Activated B cell treated with CpG ODN at 0.5 μM for 24 hours (primary cell): ENCODE results near the gene P2RY12. TPM values are rescaled to one million over a fixed set of nuclear protein-coding genes. Genes with fewer than 3 reads are reported as not detected.

ENCODE experiments used
- ATAC-seq: fragments of 200-7000 bp; cut with Tn5 transposase; one replicate; pipeline ENCODE4 v1.10.0; 2021; ENCODE audit warnings: low read depth, mild to moderate bottlenecking, moderate library complexity
- CTCF ChIA-PET: fragments of 350-600 bp; sonication (Branson Sonifier 250); formaldehyde crosslinking; loops from one replicate; lab custom pipeline; 2021; ENCODE audit warnings: antibody characterized with exemption; lab: Charles Lee
- POLR2A ChIA-PET: fragments of 350-600 bp; sonication (Branson Sonifier 250); formaldehyde crosslinking; loops from one replicate; lab custom pipeline; 2021; ENCODE audit warnings: antibody characterized with exemption; lab: Charles Lee
- DNase-seq: peaks from one replicate; pipeline ENCODE4 v3.0.0; 2022
- H3K27ac Mint-ChIP-seq: one replicate; pipeline ENCODE4 v1.8.0; 2020; ENCODE audit warnings: mixed read lengths
- H3K27me3 Mint-ChIP-seq: one replicate; pipeline ENCODE4 v1.8.0; 2021; ENCODE audit warnings: mixed read lengths
- H3K36me3 Mint-ChIP-seq: one replicate; pipeline ENCODE4 v1.8.0; 2021; ENCODE audit warnings: low read depth, mixed read lengths
- H3K4me1 Mint-ChIP-seq: one replicate; pipeline ENCODE4 v1.8.0; 2021; ENCODE audit warnings: mixed read lengths
- H3K4me3 Mint-ChIP-seq: one replicate; pipeline ENCODE4 v1.8.0; 2020; ENCODE audit warnings: mild to moderate bottlenecking, mixed read lengths
- H3K9me3 Mint-ChIP-seq: one replicate; pipeline ENCODE4 v1.8.0; 2020; ENCODE audit warnings: mixed read lengths
- CTCF ChIP-seq: fragments of 200-600 bp; IDR thresholded peaks from one replicate; pipeline ENCODE4 v1.8.0; 2022; ENCODE audit warnings: antibody characterized with exemption, mild to moderate bottlenecking
- intact Hi-C: fragments of 100-400 bp; cut with micrococcal nuclease; formaldehyde crosslinking; loops from one replicate; pipeline ENCODE4 v1.15.1; 2024
- total RNA-seq: library from RNA; stranded (reverse); gene quantifications from 2 replicates; pipeline ENCODE4 v1.2.3, GENCODE V29; 2022

Gene P2RY12
- total RNA-seq, 1 donor from 2014 or later, result 0.58 TPM

DNA sequence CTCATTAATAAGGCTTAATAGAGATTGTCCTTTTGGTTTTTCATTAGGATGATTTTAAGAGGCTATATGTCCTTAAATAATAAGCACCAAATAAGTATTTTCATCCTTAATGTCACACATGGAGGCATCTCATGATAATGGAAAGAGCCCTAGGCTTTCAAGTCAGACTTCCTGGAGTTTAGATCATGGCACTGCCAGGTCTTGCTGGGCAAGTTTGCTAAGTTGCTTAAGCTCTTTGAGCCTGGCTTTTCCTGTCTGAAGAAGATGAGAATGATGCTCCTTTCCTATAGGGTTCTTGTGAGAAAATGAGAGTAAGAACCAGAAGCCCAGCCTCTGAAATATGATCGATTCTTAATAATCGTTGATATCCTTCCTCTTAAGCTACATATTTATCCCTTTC lies 23.4 kb upstream of the P2RY12 start:
- Mint-ChIP-seq H3K27ac (no peak overlapping the region), H3K4me3 (no peak overlapping the region), H3K9me3 (peaks cover 1% of the 10 kb centered on the region), H3K36me3 (no peaks in the 10 kb centered on the region), H3K27me3 (no peaks in the 10 kb centered on the region), H3K4me1 (peaks cover 16% of the 10 kb centered on the region)
- no peak for DNase-seq
- ChIA-PET POLR2A (interaction anchor here (1.7 kb wide), 1 partner anchor 22 kb away, joined by 4 read pairs; no protein-coding TSS in a partner anchor), CTCF (interaction anchor here (0.6 to 1.8 kb wide), 2 partner anchors 14 to 59 kb away, joined by 3 to 4 read pairs; no protein-coding TSS in a partner anchor)
- no peak for ATAC-seq
- TF ChIP-seq CTCF, result no peak
- intact Hi-C loops, result no loop called here

DNA sequence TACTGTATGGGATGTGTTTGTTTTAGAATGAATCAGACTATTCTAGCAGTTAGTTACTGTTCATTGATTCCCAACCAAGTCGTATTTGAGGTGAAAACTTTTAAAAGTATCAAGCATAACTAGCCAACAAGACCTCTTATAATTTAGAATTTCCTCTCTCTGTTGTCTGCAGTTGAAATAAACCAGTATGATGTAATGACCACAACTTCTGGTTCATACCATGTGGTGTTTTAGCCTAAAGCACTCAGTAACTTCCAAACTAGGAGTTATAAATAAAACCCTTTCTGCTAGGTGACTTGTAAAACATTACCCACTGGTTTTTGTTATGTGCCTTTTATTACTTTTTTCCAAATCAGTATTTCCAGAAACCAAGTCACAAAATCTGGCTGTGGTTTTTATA lies 19.8 kb upstream of the P2RY12 start:
- H3K27ac Mint-ChIP-seq, result no peak overlapping the region
- no peaks in the 10 kb centered on the region for H3K27me3 Mint-ChIP-seq
- no peak for TF ChIP-seq CTCF
- no peaks in the 10 kb centered on the region for H3K9me3 Mint-ChIP-seq
- ChIA-PET CTCF (no interaction called here), POLR2A (interaction anchor here (0.6 kb wide), 1 partner anchor 128 kb away, joined by 4 read pairs; no protein-coding TSS in a partner anchor)
- H3K36me3 Mint-ChIP-seq, result no peaks in the 10 kb centered on the region
- no peak overlapping the region for H3K4me3 Mint-ChIP-seq
- intact Hi-C loops, result no loop called here
- H3K4me1 Mint-ChIP-seq, result peaks cover 5% of the 10 kb centered on the region
- ATAC-seq, result no peak
- no peak for DNase-seq

GRCh38 chr3:151403246-151403645 lies 18.7 kb upstream of the P2RY12 start:
- CTCF ChIA-PET, result interaction anchor here (0.6 kb wide), 1 partner anchor 184 kb away, joined by 3 read pairs; no protein-coding TSS in a partner anchor
- no peak overlapping the region for H3K27ac Mint-ChIP-seq
- ATAC-seq (no peak), DNase-seq (no peak)
- H3K27me3 Mint-ChIP-seq, result no peaks in the 10 kb centered on the region
- H3K36me3 Mint-ChIP-seq, result no peaks in the 10 kb centered on the region
- TF ChIP-seq CTCF, result no peak
- H3K9me3 Mint-ChIP-seq, result no peaks in the 10 kb centered on the region
- intact Hi-C loops, result no loop called here
- no peak overlapping the region for H3K4me3 Mint-ChIP-seq
- peaks cover 9% of the 10 kb centered on the region for H3K4me1 Mint-ChIP-seq
- POLR2A ChIA-PET, result no interaction called here

DNA sequence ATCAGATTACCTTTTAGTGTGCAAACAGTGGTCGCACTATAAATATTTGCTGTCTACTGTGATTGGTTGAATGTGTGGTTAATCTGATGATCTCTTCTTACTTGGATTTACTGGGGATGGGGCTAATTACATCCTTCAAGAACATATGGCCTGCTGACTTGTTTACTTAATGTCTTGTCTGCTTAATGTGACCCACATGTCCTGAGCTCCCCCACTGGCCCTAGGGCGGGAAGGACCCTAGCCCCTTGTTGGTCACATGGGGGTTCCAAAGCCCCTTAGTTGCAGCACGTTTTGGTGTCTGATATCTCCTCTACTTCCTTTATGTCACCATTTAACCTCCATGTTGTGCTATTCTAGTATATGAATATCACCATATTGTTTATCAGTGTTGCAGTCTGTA lies 17.8 kb upstream of the P2RY12 start:
- Mint-ChIP-seq H3K36me3 (peaks cover 2% of the 10 kb centered on the region), H3K4me3 (no peak overlapping the region), H3K27ac (no peak overlapping the region), H3K27me3 (no peaks in the 10 kb centered on the region), H3K9me3 (no peaks in the 10 kb centered on the region), H3K4me1 (peaks cover 12% of the 10 kb centered on the region)
- CTCF ChIA-PET, result no interaction called here
- ATAC-seq, result no peak
- DNase-seq, result no peak
- intact Hi-C loops, result no loop called here
- TF ChIP-seq CTCF, result no peak
- POLR2A ChIA-PET, result no interaction called here

GRCh38 chr3:151400341-151400740 lies 15.8 kb upstream of the P2RY12 start:
- TF ChIP-seq CTCF, result no peak
- intact Hi-C loops, result no loop called here
- DNase-seq, result no peak
- peaks cover 2% of the 10 kb centered on the region for H3K36me3 Mint-ChIP-seq
- ATAC-seq, result no peak
- CTCF ChIA-PET, result no interaction called here
- POLR2A ChIA-PET, result interaction anchor here (0.6 kb wide), 1 partner anchor 52 kb away, joined by 4 read pairs; no protein-coding TSS in a partner anchor
- no peaks in the 10 kb centered on the region for H3K9me3 Mint-ChIP-seq
- no peak overlapping the region for H3K4me3 Mint-ChIP-seq
- no peaks in the 10 kb centered on the region for H3K27me3 Mint-ChIP-seq
- peaks cover 23% of the 10 kb centered on the region for H3K4me1 Mint-ChIP-seq
- no peak overlapping the region for H3K27ac Mint-ChIP-seq
